Stomach smooth muscle (tissue), 2 donors: ENCODE measurements around the gene ZFPL1.

ENCODE experiments used
- H3K27ac ChIP-seq: one replicate; pipeline ENCODE4 v1.7.0; 2013; ENCODE audit warnings: mild to moderate bottlenecking, low read length, inconsistent platforms
- H3K27me3 ChIP-seq, 2 donors: one replicate each; pipeline ENCODE4 v1.7.0; 2013; ENCODE audit warnings: low read length in 2 of 2; ENCODE audit not compliant: insufficient read depth in 2 of 2, control insufficient read depth in 1 of 2
- H3K36me3 ChIP-seq, 2 donors: one replicate each; pipeline ENCODE4 v1.7.0; 2013; ENCODE audit warnings: low read length in 2 of 2; ENCODE audit not compliant: control insufficient read depth in 2 of 2, insufficient read depth in 2 of 2
- H3K4me1 ChIP-seq: one replicate; pipeline ENCODE4 v1.7.0; 2013; ENCODE audit warnings: low read length; ENCODE audit not compliant: control insufficient read depth, insufficient read depth
- H3K4me3 ChIP-seq, 2 donors: one replicate each; pipeline ENCODE4 v1.7.0; 2013; ENCODE audit warnings: low read length in 2 of 2
- H3K9ac ChIP-seq, 2 donors: one replicate each; pipeline ENCODE4 v1.7.0; 2013; ENCODE audit warnings: low read length in 2 of 2, mild to moderate bottlenecking in 1 of 2
- H3K9me3 ChIP-seq, 2 donors: one replicate each; pipeline ENCODE4 v1.7.0; 2013; ENCODE audit warnings: low read length in 2 of 2; ENCODE audit not compliant: control insufficient read depth in 2 of 2
- donor health status: healthy.
- donor health status: Pancreatic carcinoma.

Gene ZFPL1

DNA sequence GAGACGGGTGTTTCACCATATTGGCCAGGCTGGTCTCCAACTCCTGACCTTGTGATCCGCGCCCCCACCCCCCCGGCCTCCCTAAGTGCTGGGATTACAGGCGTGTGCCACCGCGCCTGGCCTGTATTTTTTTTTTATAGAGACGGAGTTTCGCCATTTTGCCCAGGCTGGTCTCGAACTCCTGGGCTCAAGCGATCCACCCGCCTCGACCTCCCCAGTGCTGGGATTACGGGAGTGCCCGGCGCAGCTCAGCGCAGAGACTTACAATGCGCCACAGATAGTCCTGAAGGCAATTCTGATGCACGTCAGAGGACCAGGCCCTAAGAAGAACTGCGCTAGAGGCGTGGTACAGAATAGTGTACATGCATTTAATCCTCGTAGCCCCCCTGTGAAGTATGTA, 11.4 kb downstream of the ZFPL1 start:
- Histone ChIP-seq H3K36me3 (peaks cover 0 to 5% of the 10 kb centered on the region in 2 donors), H3K4me1 (peaks cover 10% of the 10 kb centered on the region), H3K27me3 (no peaks in the 10 kb centered on the region), H3K9ac (peak overlapping the region; percentile 80 to 82), H3K9me3 (no peaks in the 10 kb centered on the region), H3K4me3 (peak overlapping the region; percentile 75 to 85), H3K27ac (peak overlapping the region; percentile 75)

DNA sequence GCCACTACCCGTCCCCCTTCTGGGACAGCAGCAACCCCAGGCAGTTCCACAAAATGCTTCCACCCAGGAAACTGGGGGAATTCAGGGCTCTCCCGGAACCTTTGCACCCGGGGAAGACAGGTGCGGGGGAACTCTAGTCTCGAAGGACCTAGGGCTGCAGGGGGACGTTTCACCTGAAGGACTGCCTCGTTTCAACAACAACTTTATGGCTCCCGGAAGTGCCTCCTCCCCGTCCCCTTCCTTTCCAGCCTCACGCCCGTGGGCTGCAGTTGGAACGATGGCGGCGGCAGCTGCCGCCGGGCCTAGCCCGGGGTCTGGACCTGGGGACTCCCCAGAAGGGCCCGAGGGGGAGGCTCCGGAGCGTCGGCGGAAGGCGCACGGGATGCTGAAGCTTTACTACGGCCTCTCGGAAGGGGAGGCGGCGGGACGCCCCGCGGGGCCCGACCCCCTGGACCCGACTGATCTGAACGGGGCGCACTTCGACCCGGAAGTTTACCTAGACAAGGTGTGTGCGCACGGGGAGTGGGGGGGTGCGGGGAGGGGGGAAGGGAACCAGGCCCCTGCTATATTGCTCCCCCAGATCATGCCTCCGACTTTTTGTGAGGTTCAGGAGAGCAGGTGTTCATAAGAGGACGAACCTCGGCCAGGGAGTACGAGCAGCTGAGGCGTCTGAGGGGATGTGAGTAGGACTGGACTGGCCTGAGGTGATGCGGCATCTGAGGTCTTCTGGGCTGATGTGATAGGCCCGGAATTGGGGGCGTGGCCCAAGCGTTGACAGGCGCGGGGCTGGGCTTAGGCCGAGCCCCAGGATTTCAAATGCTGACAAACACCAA, 12.2 kb downstream of the ZFPL1 start, which contains the start of gene VPS51:
Gene VPS51, plus strand, starts transcription at position 241 of the 833 bp plus-strand sequence. Its CDS starts 37 bp downstream, at position 278.
- Histone ChIP-seq H3K27me3 (no peaks in the 10 kb centered on the region), H3K9me3 (no peaks in the 10 kb centered on the region), H3K9ac (peak within 1 kb of the TSS; percentile 80 to 82), H3K4me3 (peak within 1 kb of the TSS; percentile 75 to 85), H3K27ac (peak within 1 kb of the TSS; percentile 75), H3K36me3 (peaks cover 0 to 5% of the 10 kb centered on the region in 2 donors), H3K4me1 (peaks cover 10% of the 10 kb centered on the region)

DNA sequence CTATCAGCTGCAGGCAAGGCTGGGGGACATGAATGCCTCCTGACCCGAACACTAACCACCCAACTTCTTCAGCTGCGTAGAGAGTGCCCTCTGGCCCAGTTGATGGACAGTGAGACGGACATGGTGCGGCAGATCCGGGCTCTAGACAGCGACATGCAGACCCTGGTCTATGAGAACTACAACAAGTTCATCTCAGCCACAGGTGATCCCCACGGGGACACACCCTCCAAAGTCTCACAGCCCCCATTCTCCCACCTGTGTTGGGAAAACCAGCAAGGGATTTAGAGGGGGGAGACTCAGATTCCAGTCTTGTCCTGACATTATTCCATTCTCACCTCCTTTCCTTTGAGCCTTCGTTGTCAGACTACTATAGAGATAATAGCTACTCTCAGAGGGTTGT, 12.9 kb downstream of the ZFPL1 start:
- H3K9me3 ChIP-seq: no peaks in the 10 kb centered on the region
- H3K4me3 ChIP-seq: peak overlapping the region; percentile 75 to 85
- peaks cover 0 to 5% of the 10 kb centered on the region in 2 donors for H3K36me3 ChIP-seq
- H3K9ac ChIP-seq: peak overlapping the region; percentile 23 to 66
- H3K4me1 ChIP-seq: peaks cover 10% of the 10 kb centered on the region
- no peaks in the 10 kb centered on the region for H3K27me3 ChIP-seq
- peak overlapping the region; percentile 75 for H3K27ac ChIP-seq

DNA sequence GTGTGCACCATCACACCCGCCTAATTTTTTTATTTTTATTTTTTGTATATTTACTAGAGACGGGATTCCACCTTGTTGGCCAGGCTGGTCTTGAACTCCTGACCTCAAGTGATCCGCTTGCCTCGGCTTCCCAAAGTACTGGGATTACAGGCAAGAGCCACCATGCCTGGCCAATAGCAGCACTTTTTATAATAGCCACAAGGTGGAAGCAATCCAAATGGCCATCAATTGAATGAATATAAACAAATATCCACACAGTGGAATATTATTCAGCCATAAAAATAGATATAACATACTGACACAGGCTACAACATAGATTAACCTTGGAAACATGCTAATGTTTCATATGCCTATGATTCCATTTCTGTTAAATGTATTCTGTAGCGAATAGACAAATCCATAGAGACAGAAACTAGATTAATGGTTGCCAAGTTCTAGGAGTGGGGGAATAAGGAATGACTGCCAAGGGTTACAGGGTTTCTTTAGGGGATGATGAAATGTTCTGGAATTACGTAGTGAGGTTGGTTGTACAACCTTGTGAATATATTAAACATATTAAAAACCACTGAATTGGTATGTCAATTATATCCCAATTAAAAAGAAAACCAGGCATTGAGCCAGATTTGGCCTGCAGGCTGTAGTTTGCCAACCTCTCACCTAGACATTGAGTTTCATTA, 16.8 kb downstream of the ZFPL1 start:
- Histone ChIP-seq H3K9ac (no peak overlapping the region), H3K27ac (no peak overlapping the region), H3K9me3 (no peaks in the 10 kb centered on the region), H3K27me3 (no peaks in the 10 kb centered on the region), H3K4me3 (no peak overlapping the region), H3K4me1 (peaks cover 9% of the 10 kb centered on the region), H3K36me3 (peaks cover 5 to 9% of the 10 kb centered on the region in 2 donors)

DNA sequence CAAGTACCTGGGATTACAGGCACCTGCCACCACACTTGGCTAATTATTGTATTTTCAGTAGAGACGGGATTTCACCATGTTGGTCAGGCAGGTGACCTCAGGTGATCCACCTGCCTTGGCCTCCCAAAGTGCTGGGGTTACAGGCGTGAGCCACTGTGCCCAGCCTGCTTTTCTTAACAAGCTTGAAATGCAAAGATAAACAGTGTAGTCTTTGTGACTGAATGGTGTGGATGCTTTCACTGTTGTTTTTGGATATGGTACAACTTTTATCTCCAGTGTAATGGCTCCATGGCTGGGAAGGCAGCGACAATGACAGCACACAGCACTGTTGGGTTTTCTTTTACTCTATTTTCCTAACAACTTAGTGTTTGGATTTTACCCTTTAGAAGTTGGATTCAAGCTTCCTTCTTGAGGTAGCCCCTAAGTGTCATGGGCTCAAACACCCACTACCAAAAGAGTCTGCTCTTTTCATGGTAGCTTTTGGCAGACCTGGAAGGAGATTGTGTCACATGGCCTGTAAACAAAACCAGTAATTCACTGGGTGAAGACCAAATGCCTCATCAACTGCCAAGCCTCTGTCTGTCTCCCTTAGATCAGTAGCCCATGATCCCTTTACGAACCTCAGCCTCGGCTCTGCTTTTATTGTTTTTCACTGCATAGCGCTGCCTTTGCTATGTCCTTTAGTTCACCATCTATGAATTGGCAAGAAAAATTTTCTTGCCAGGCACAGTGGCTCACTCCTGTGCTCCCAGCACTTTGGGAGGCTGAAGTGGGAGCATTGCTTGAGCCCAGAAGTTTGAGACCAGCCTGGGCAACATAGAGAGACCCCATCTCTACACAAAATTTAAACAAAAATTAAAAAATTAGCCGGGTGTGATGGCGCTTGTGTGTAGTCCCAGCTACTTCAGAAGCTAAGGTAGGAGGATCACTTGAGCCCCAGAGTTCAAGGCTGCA, 18.4 kb downstream of the ZFPL1 start:
- Histone ChIP-seq H3K27ac (no peak overlapping the region), H3K9ac (no peak overlapping the region), H3K4me1 (peaks cover 3% of the 10 kb centered on the region), H3K27me3 (no peaks in the 10 kb centered on the region), H3K36me3 (peaks cover 5 to 9% of the 10 kb centered on the region in 2 donors), H3K4me3 (no peak overlapping the region), H3K9me3 (no peaks in the 10 kb centered on the region)

DNA sequence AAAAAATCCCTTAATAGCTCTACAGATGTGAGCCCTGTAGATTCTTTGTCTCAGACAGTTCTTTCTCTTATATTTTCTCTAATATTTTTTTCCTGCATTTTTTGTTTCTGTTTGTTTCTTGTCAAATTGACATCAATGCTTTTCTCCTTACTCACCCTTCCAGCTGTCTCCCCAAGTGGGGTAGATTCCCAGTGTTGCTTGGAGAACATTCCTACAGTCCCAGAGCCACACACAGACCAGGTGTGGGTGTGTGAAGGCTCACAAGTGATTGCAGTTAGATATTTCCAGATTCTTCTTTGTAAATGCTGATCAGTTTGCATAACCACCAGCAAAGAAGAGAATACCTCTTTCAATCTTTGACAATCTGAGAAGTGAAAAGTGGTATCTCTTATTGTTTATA, 19.5 kb downstream of the ZFPL1 start:
- H3K27me3 ChIP-seq: no peaks in the 10 kb centered on the region
- H3K27ac ChIP-seq: no peak overlapping the region
- no peaks in the 10 kb centered on the region for H3K9me3 ChIP-seq
- H3K4me1 ChIP-seq: peaks cover 3% of the 10 kb centered on the region
- no peak overlapping the region for H3K9ac ChIP-seq
- H3K36me3 ChIP-seq: peaks cover 5 to 12% of the 10 kb centered on the region in 2 donors
- no peak overlapping the region for H3K4me3 ChIP-seq

DNA sequence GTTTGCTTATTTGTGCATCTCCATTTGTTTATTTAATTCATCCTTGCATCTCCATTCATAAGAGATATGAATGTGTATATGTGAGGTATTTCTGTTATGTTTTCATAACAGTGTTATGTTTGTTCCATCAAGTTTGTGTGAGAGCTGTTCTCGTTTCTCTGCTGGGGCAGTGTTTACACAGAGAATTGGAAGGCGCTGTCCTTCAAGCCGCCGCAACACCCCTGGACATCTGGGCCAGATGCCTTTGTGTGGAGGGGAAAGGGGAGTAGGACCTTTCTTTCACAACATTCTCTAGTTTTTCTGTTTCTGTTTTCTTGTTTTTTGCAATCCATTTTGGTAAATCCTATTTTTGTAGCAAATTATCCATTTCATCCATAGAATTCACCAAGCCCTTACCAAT, 20.6 kb downstream of the ZFPL1 start:
- H3K4me1 ChIP-seq: peaks cover 3% of the 10 kb centered on the region
- no peaks in the 10 kb centered on the region for H3K27me3 ChIP-seq
- no peak overlapping the region for H3K4me3 ChIP-seq
- H3K9ac ChIP-seq: no peak overlapping the region
- H3K9me3 ChIP-seq: no peaks in the 10 kb centered on the region
- peaks cover 11 to 20% of the 10 kb centered on the region in 2 donors for H3K36me3 ChIP-seq
- H3K27ac ChIP-seq: no peak overlapping the region

DNA sequence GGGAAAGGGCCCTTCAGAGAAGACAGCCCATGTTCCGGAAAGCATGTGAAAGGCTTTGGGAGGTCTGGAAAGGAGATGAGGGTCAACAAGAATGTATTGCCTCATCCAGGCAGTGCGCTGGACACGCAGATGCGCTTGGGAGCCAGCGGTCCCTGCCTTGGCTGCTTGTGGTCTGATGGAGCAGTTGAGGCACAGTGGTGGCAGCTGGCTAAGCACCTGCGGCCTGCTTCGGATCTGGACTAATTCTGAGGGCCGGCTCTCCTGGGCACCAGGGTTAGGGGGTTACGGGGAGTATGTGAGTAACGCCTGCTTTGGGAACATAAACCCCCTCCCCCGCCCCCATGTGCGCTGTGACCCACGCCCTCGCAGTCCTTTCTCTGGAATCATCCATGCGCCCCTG, 23.1 kb downstream of the ZFPL1 start:
- Histone ChIP-seq H3K27ac (no peak overlapping the region), H3K4me1 (peaks cover 21% of the 10 kb centered on the region), H3K27me3 (no peaks in the 10 kb centered on the region), H3K4me3 (no peak overlapping the region), H3K9ac (no peak overlapping the region), H3K36me3 (peaks cover 11 to 20% of the 10 kb centered on the region in 2 donors), H3K9me3 (no peaks in the 10 kb centered on the region)

DNA sequence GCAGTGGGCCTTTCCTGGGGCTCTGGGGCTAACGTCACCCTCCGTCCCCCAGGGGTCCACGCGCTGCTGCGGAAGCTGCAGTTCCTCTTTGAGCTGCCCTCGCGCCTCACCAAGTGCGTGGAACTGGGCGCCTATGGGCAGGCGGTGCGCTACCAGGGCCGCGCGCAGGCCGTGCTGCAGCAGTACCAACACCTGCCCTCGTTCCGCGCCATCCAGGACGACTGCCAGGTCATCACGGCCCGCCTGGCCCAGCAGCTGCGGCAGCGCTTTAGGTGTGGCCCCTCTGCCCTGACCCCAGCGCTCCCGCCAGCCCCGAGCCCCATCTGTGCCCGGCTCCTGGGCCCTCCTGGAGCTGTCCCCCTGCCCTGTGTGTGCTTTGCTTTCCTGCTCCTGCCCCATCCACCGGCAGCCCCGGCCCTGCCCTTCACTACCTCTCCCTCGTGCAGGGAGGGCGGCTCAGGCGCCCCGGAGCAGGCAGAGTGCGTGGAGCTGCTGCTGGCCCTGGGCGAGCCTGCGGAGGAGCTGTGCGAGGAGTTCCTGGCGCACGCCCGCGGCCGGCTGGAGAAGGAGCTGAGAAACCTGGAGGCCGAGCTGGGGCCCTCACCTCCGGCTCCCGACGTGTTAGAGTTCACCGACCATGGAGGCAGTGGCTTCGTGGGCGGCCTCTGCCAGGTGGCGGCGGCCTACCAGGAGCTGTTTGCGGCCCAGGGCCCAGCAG, 23.9 kb downstream of the ZFPL1 start:
- Histone ChIP-seq H3K4me3 (no peak overlapping the region), H3K27ac (no peak overlapping the region)

More for the DNA sequence above, 23.9 kb downstream of the ZFPL1 start:
- Histone ChIP-seq H3K9me3 (no peaks in the 10 kb centered on the region), H3K9ac (no peak overlapping the region), H3K27me3 (no peaks in the 10 kb centered on the region), H3K4me1 (peaks cover 26% of the 10 kb centered on the region), H3K36me3 (peaks cover 7 to 17% of the 10 kb centered on the region in 2 donors)
